Peyer's patch (tissue), 4 donors: Measurements from ENCODE around the gene FOXJ1.

Experiments used
- POLR2A ChIP-seq, 2 donors: fragments of 450-650 bp; IDR thresholded peaks; one replicate each; pipeline ENCODE4 v1.5.1; 2017; ENCODE audit warnings: antibody characterized with exemption in 2 of 2, mild to moderate bottlenecking in 2 of 2, moderate library complexity in 2 of 2
- TF ChIP-seq, protein P1 (sequence below), 6 experiments: fragments of 450-650 bp in 4 of 6; fragments of 200-600 bp in 2 of 6; sonication (generic) in 1 of 6; IDR thresholded peaks; one replicate each; pipeline ENCODE4 v1.5.1; 2017 to 2019; ENCODE audit warnings: antibody characterized with exemption in 6 of 6, mild to moderate bottlenecking in 3 of 6, moderate library complexity in 1 of 6

- TF ChIP-seq, protein P1, sequence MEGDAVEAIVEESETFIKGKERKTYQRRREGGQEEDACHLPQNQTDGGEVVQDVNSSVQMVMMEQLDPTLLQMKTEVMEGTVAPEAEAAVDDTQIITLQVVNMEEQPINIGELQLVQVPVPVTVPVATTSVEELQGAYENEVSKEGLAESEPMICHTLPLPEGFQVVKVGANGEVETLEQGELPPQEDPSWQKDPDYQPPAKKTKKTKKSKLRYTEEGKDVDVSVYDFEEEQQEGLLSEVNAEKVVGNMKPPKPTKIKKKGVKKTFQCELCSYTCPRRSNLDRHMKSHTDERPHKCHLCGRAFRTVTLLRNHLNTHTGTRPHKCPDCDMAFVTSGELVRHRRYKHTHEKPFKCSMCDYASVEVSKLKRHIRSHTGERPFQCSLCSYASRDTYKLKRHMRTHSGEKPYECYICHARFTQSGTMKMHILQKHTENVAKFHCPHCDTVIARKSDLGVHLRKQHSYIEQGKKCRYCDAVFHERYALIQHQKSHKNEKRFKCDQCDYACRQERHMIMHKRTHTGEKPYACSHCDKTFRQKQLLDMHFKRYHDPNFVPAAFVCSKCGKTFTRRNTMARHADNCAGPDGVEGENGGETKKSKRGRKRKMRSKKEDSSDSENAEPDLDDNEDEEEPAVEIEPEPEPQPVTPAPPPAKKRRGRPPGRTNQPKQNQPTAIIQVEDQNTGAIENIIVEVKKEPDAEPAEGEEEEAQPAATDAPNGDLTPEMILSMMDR (IDR thresholded peaks at IDR 0.05) = no peak
- TF ChIP-seq POLR2A (IDR thresholded peaks at IDR 0.05) = no peak
These were observed 54.7 kb downstream of the FOXJ1 start for GRCh38 chr17:76086384-76086783.
